Measurements from ENCODE around the gene PDZD11.
"Not testable (repeated sequence)": the region's sequence is repeated elsewhere in the genome, so short reads cannot be mapped to it uniquely, and the experiment has no call there.

Gene PDZD11

GRCh38 chrX:70254909-70255308 is 34.8 kb downstream of the PDZD11 start:
- no peaks in the 10 kb centered on the region for H3K4me1 ChIP-seq (ENCODE audit: control insufficient read depth, insufficient read depth, low read length)
- H3K27me3 ChIP-seq (ENCODE audit: control insufficient read depth, insufficient read depth, low read length) = no peaks in the 10 kb centered on the region
- no peak overlapping the region for H3K4me3 ChIP-seq (ENCODE audit: low read depth, low read length)
- H3K36me3 ChIP-seq (ENCODE audit: control insufficient read depth, insufficient read depth, low read length) = no peaks in the 10 kb centered on the region
- no peaks in the 10 kb centered on the region for H3K9me3 ChIP-seq (ENCODE audit: control insufficient read depth, insufficient read depth, low read length)
- no peak overlapping the region for H3K9ac ChIP-seq (ENCODE audit: low read depth, low read length)

GRCh38 chrX:70254063-70254400 is 35.7 kb downstream of the PDZD11 start:
- Histone ChIP-seq H3K36me3 (ENCODE audit: control insufficient read depth, insufficient read depth, low read length) (no peaks in the 10 kb centered on the region), H3K9me3 (ENCODE audit: control insufficient read depth, insufficient read depth, low read length) (no peaks in the 10 kb centered on the region), H3K4me1 (ENCODE audit: control insufficient read depth, insufficient read depth, low read length) (no peaks in the 10 kb centered on the region), H3K9ac (ENCODE audit: low read depth, low read length) (no peak overlapping the region), H3K27me3 (ENCODE audit: control insufficient read depth, insufficient read depth, low read length) (no peaks in the 10 kb centered on the region), H3K4me3 (ENCODE audit: low read depth, low read length) (no peak overlapping the region)

- H3K9me3 ChIP-seq (ENCODE audit: control insufficient read depth, insufficient read depth, low read length) = no peaks in the 10 kb centered on the region
- H3K4me3 ChIP-seq (ENCODE audit: low read depth, low read length) = no peak overlapping the region
- H3K9ac ChIP-seq (ENCODE audit: low read depth, low read length) = no peak overlapping the region
- no peaks in the 10 kb centered on the region for H3K27me3 ChIP-seq (ENCODE audit: control insufficient read depth, insufficient read depth, low read length)
- no peaks in the 10 kb centered on the region for H3K36me3 ChIP-seq (ENCODE audit: control insufficient read depth, insufficient read depth, low read length)
- H3K4me1 ChIP-seq (ENCODE audit: control insufficient read depth, insufficient read depth, low read length) = no peaks in the 10 kb centered on the region
Measured at GRCh38 chrX:70253377-70254062, 36.2 kb downstream of the PDZD11 start.

GRCh38 chrX:70252491-70252890 is 37.2 kb downstream of the PDZD11 start:
- Histone ChIP-seq H3K4me1 (ENCODE audit: control insufficient read depth, insufficient read depth, low read length) (no peaks in the 10 kb centered on the region), H3K9me3 (ENCODE audit: control insufficient read depth, insufficient read depth, low read length) (no peaks in the 10 kb centered on the region), H3K36me3 (ENCODE audit: control insufficient read depth, insufficient read depth, low read length) (no peaks in the 10 kb centered on the region), H3K27me3 (ENCODE audit: control insufficient read depth, insufficient read depth, low read length) (no peaks in the 10 kb centered on the region), H3K4me3 (ENCODE audit: low read depth, low read length) (no peak overlapping the region), H3K9ac (ENCODE audit: low read depth, low read length) (no peak overlapping the region)

GRCh38 chrX:70247252-70247651 is 42.5 kb downstream of the PDZD11 start:
- H3K4me3 ChIP-seq (ENCODE audit: low read depth, low read length) = no peak overlapping the region
- H3K9me3 ChIP-seq (ENCODE audit: control insufficient read depth, insufficient read depth, low read length) = no peaks in the 10 kb centered on the region
- H3K27me3 ChIP-seq (ENCODE audit: control insufficient read depth, insufficient read depth, low read length) = no peaks in the 10 kb centered on the region
- no peaks in the 10 kb centered on the region for H3K4me1 ChIP-seq (ENCODE audit: control insufficient read depth, insufficient read depth, low read length)
- no peaks in the 10 kb centered on the region for H3K36me3 ChIP-seq (ENCODE audit: control insufficient read depth, insufficient read depth, low read length)
- no peak overlapping the region for H3K9ac ChIP-seq (ENCODE audit: low read depth, low read length)

GRCh38 chrX:70244881-70245280 is 44.8 kb downstream of the PDZD11 start:
- no peaks in the 10 kb centered on the region for H3K9me3 ChIP-seq (ENCODE audit: control insufficient read depth, insufficient read depth, low read length)
- H3K4me1 ChIP-seq (ENCODE audit: control insufficient read depth, insufficient read depth, low read length) = no peaks in the 10 kb centered on the region
- H3K36me3 ChIP-seq (ENCODE audit: control insufficient read depth, insufficient read depth, low read length) = no peaks in the 10 kb centered on the region
- no peak overlapping the region for H3K4me3 ChIP-seq (ENCODE audit: low read depth, low read length)
- no peaks in the 10 kb centered on the region for H3K27me3 ChIP-seq (ENCODE audit: control insufficient read depth, insufficient read depth, low read length)
- no peak overlapping the region for H3K9ac ChIP-seq (ENCODE audit: low read depth, low read length)

GRCh38 chrX:70243601-70244000 is 46.1 kb downstream of the PDZD11 start:
- H3K36me3 ChIP-seq (ENCODE audit: control insufficient read depth, insufficient read depth, low read length); H3K27me3 ChIP-seq (ENCODE audit: control insufficient read depth, insufficient read depth, low read length); H3K4me3 ChIP-seq (ENCODE audit: low read depth, low read length); H3K9ac ChIP-seq (ENCODE audit: low read depth, low read length); H3K4me1 ChIP-seq (ENCODE audit: control insufficient read depth, insufficient read depth, low read length); H3K9me3 ChIP-seq (ENCODE audit: control insufficient read depth, insufficient read depth, low read length): not testable (repeated sequence)

GRCh38 chrX:70241501-70241900 is 48.2 kb downstream of the PDZD11 start:
- no peak overlapping the region for H3K9ac ChIP-seq (ENCODE audit: low read depth, low read length)
- H3K27me3 ChIP-seq (ENCODE audit: control insufficient read depth, insufficient read depth, low read length) = no peaks in the 10 kb centered on the region
- no peaks in the 10 kb centered on the region for H3K36me3 ChIP-seq (ENCODE audit: control insufficient read depth, insufficient read depth, low read length)
- peaks cover 2% of the 10 kb centered on the region for H3K9me3 ChIP-seq (ENCODE audit: control insufficient read depth, insufficient read depth, low read length)
- no peak overlapping the region for H3K4me3 ChIP-seq (ENCODE audit: low read depth, low read length)
- H3K4me1 ChIP-seq (ENCODE audit: control insufficient read depth, insufficient read depth, low read length) = no peaks in the 10 kb centered on the region

- H3K4me3 ChIP-seq (ENCODE audit: low read depth, low read length) = no peak overlapping the region
- no peak overlapping the region for H3K9ac ChIP-seq (ENCODE audit: low read depth, low read length)
- no peaks in the 10 kb centered on the region for H3K4me1 ChIP-seq (ENCODE audit: control insufficient read depth, insufficient read depth, low read length)
- H3K9me3 ChIP-seq (ENCODE audit: control insufficient read depth, insufficient read depth, low read length) = peaks cover 2% of the 10 kb centered on the region
- no peaks in the 10 kb centered on the region for H3K27me3 ChIP-seq (ENCODE audit: control insufficient read depth, insufficient read depth, low read length)
- H3K36me3 ChIP-seq (ENCODE audit: control insufficient read depth, insufficient read depth, low read length) = no peaks in the 10 kb centered on the region
Measured at GRCh38 chrX:70240751-70241150, 49.0 kb downstream of the PDZD11 start.
